ENCODE results near the gene JAK1.

- no peak for TF ChIP-seq CTCF (IDR thresholded peaks at IDR 0.05)
- no peak for TF ChIP-seq REST (IDR thresholded peaks at IDR 0.05; ENCODE audit: insufficient read depth in 1 of 2, low read depth in 2 of 2, low read length in 1 of 2)
Observed at GRCh38 chr1:64880449-64880848, 85.9 kb downstream of the JAK1 start.

Measured in Panc1 (cell line).